ENCODE results near the gene FLNB.

FLNB gene

GRCh38 chr3:58215317-58216025, 207.2 kb downstream of the FLNB start:
- DNase-seq, result no peak

- DNase-seq, result no peak
Observed at GRCh38 chr3:58216496-58217195, 208.4 kb downstream of the FLNB start.

- no peak for DNase-seq
Observed at GRCh38 chr3:58217209-58217811, 209.1 kb downstream of the FLNB start.

- DNase-seq, result no peak
Observed at GRCh38 chr3:58218904-58219303, 210.7 kb downstream of the FLNB start.
